Measurements from ENCODE around the gene GDF2.

- TF ChIP-seq CTCF (IDR thresholded peaks at IDR 0.05): no peak
- no peak for TF ChIP-seq POLR2A (IDR thresholded peaks at IDR 0.05)
Measured at GRCh38 chr10:47282005-47282656, 40.1 kb upstream of the GDF2 start.
